HCT116 (cell line): Measurements from ENCODE around the gene CAB39L.

Source experiments
- CBX3 ChIP-seq: IDR thresholded peaks from 2 replicates; pipeline ENCODE4 v1.6.1; 2012; ENCODE audit warnings: low read depth
- CEBPB ChIP-seq: IDR thresholded peaks from 2 replicates; pipeline ENCODE4 v1.6.1; 2012; ENCODE audit warnings: low read depth
- CTCF ChIP-seq, 3 experiments: fragments of 200-600 bp in 1 of 3; sonication (generic) in 1 of 3; IDR thresholded peaks in 2 of 3; conservative IDR thresholded peaks in 1 of 3; 2 replicates each; pipeline ENCODE4 v1.5.1; 2012 to 2017; ENCODE audit warnings: low read depth in 2 of 3, low read length in 2 of 3, antibody characterized with exemption in 1 of 3, borderline replicate concordance in 1 of 3, control low read depth in 1 of 3, mild to moderate bottlenecking in 1 of 3, mixed read lengths in 1 of 3, mixed run types in 1 of 3, moderate library complexity in 1 of 3; ENCODE audit not compliant: insufficient read depth in 1 of 3
- EZH2 ChIP-seq: fragments of 200-600 bp; sonication (generic); IDR thresholded peaks from 2 replicates; pipeline ENCODE4 v1.6.1; 2017; ENCODE audit warnings: antibody characterized with exemption, mixed run types
- EZH2phosphoT487 ChIP-seq: fragments of 200-600 bp; IDR thresholded peaks from 2 replicates; pipeline ENCODE4 v1.6.1; 2018; ENCODE audit warnings: antibody characterized with exemption, borderline replicate concordance
- JUND ChIP-seq: IDR thresholded peaks from 2 replicates; pipeline ENCODE4 v1.6.1; 2012
- POLR2A ChIP-seq: IDR thresholded peaks from 2 replicates; pipeline ENCODE4 v1.7.0; 2011; ENCODE audit warnings: borderline replicate concordance; ENCODE audit not compliant: insufficient read depth, insufficient read length; ENCODE audit errors: extremely low read depth
- TCF7L2 ChIP-seq: IDR thresholded peaks from 2 replicates; pipeline ENCODE4 v1.7.0; 2011; ENCODE audit warnings: borderline replicate concordance, inconsistent platforms; ENCODE audit not compliant: insufficient read depth, insufficient read length; ENCODE audit errors: extremely low read depth
- ZFX ChIP-seq: fragments of 450-650 bp; IDR thresholded peaks from 2 replicates; pipeline ENCODE4 v1.6.1; 2017
- ZNF274 ChIP-seq: fragments of 200-500 bp; sonication (Bioruptor generic); IDR thresholded peaks from 2 replicates; pipeline ENCODE4 v1.6.1; 2014; ENCODE audit warnings: mild to moderate bottlenecking, low read depth, low read length, inconsistent platforms
- TF ChIP-seq, protein P1 (sequence below): IDR thresholded peaks from 2 replicates; pipeline ENCODE4 v1.6.1; 2012
- TF ChIP-seq, protein P2 (sequence below): IDR thresholded peaks from 2 replicates; pipeline ENCODE4 v1.6.1; 2011; ENCODE audit warnings: mild to moderate bottlenecking, low read length, moderate library complexity; ENCODE audit not compliant: insufficient replicate concordance; ENCODE audit errors: extremely low read depth

- TF ChIP-seq POLR2A (no peak), CEBPB (no peak), CTCF (IDR thresholded peaks at IDR 0.05 in 2 of 3, conservative IDR thresholded peaks at IDR 0.05 in 1 of 3; ENCODE audit: borderline replicate concordance in 1 of 3, insufficient read depth in 1 of 3, low read depth in 2 of 3, low read length in 2 of 3) (no peak), CBX3 (no peak), EZH2phosphoT487 (no peak), ZFX (no peak), EZH2 (no peak), TCF7L2 (no peak), ZNF274 (no peak), JUND (no peak)
- TF ChIP-seq, protein P1, sequence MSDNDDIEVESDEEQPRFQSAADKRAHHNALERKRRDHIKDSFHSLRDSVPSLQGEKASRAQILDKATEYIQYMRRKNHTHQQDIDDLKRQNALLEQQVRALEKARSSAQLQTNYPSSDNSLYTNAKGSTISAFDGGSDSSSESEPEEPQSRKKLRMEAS, result no peak
- TF ChIP-seq, protein P2, sequence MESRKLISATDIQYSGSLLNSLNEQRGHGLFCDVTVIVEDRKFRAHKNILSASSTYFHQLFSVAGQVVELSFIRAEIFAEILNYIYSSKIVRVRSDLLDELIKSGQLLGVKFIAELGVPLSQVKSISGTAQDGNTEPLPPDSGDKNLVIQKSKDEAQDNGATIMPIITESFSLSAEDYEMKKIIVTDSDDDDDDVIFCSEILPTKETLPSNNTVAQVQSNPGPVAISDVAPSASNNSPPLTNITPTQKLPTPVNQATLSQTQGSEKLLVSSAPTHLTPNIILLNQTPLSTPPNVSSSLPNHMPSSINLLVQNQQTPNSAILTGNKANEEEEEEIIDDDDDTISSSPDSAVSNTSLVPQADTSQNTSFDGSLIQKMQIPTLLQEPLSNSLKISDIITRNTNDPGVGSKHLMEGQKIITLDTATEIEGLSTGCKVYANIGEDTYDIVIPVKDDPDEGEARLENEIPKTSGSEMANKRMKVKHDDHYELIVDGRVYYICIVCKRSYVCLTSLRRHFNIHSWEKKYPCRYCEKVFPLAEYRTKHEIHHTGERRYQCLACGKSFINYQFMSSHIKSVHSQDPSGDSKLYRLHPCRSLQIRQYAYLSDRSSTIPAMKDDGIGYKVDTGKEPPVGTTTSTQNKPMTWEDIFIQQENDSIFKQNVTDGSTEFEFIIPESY, result no peak
These were observed 164.8 kb downstream of the CAB39L start for GRCh38 chr13:49279112-49279511.
